ENCODE measurements around the gene EFNA2. TPM values are rescaled to one million over a fixed set of nuclear protein-coding genes. Genes with fewer than 3 reads are reported as not detected.

EFNA2 gene
- polyA plus RNA-seq, 2 of the 4 experiments (the other 2 are of a cell fraction): 0.16 to 1.3 TPM

DNA sequence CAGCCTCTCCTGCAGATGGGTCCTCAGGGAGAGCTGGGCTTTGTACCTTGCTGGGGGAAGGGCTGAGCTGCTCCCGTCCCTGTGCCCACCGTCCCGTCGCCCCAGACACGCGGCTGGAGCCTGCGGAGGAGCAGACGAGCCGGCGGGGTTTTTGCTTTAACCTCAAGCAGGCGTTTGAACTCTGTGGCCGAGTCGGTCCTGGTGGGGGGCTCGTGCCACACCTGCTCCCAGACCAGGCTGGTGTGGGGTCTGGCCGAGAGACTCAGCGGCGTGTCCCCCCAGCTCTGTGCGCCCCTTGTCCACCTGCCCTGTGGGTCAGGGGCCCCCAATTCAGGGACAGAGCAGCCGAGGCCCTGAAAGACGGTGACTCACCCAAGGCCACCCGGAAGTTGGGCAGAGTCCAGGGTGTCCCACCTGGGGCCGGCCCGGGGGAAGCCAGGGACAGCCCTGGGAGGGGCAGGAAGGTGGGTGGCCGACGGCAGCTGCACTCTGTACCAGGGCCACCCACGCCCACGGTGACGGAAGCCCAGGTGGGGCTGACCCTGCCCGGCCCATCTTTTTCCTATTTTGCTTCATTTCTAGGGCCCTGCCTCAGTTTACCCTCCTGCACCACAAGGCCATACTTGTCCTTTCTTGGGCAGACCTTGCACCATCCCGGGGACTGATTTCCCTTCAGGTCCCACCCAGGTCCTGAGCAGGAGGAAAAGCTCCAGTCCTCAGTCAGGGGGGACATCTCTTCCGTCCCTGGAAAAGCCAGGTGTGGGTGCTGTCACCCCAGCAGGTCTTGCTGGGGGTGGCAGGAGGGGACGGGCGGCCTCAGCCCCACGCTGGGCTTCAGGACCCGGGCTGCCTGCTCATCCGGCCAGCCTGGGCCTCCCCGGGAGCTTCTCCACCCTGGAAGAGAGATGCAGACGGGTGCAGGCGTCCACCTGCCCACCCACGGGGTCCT lies 5.3 kb downstream of the EFNA2 start:
- H3K4me1 ChIP-seq: peaks cover 23% of the 10 kb centered on the region
- H3K4me3 ChIP-seq: no peak overlapping the region
- ChIA-PET CTCF (interaction anchor here (0.6 to 2.1 kb wide), 3 partner anchors 11 to 155 kb away, joined by 3 to 12 read pairs (median 5); no protein-coding TSS in a partner anchor), POLR2A (interaction anchor here (1.2 kb wide), 1 partner anchor 16 kb away, joined by 4 read pairs; the partner anchor contains the start of gene FAM174C)
- FAIRE-seq: no peak
- peak overlapping the region; percentile 47; the same call in 2 of the 3 replicates for H3K4me2 ChIP-seq
- H3K9me3 ChIP-seq: no peaks in the 10 kb centered on the region
- ATAC-seq: no peak
- H3K27ac ChIP-seq: peak overlapping the region in 1 of 2 experiments; percentile 46; a peak in 3 of 6 replicates
- no peak for DNase-seq (ENCODE audit: low read depth in 1 of 2, low spot score in 1 of 2)
- TF ChIP-seq, protein P1, sequence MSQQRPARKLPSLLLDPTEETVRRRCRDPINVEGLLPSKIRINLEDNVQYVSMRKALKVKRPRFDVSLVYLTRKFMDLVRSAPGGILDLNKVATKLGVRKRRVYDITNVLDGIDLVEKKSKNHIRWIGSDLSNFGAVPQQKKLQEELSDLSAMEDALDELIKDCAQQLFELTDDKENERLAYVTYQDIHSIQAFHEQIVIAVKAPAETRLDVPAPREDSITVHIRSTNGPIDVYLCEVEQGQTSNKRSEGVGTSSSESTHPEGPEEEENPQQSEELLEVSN (IDR thresholded peaks at IDR 0.05; ENCODE audit: borderline replicate concordance, low read depth): no peak
- TF ChIP-seq RAD21 (conservative IDR thresholded peaks at IDR 0.05 in 1 of 2, IDR thresholded peaks at IDR 0.05 in 1 of 2): no peak
- TF ChIP-seq, protein P2, sequence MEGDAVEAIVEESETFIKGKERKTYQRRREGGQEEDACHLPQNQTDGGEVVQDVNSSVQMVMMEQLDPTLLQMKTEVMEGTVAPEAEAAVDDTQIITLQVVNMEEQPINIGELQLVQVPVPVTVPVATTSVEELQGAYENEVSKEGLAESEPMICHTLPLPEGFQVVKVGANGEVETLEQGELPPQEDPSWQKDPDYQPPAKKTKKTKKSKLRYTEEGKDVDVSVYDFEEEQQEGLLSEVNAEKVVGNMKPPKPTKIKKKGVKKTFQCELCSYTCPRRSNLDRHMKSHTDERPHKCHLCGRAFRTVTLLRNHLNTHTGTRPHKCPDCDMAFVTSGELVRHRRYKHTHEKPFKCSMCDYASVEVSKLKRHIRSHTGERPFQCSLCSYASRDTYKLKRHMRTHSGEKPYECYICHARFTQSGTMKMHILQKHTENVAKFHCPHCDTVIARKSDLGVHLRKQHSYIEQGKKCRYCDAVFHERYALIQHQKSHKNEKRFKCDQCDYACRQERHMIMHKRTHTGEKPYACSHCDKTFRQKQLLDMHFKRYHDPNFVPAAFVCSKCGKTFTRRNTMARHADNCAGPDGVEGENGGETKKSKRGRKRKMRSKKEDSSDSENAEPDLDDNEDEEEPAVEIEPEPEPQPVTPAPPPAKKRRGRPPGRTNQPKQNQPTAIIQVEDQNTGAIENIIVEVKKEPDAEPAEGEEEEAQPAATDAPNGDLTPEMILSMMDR (IDR thresholded peaks at IDR 0.05): no peak
- TF ChIP-seq JUNB (IDR thresholded peaks at IDR 0.05): no peak
- TF ChIP-seq FOSL2 (IDR thresholded peaks at IDR 0.05): no peak
- TF ChIP-seq FOSL2 (CRISPR knock-in tag; IDR thresholded peaks at IDR 0.05): no peak
- no peak for TF ChIP-seq EHF (CRISPR knock-in tag; IDR thresholded peaks at IDR 0.05)
- no peak for TF ChIP-seq TP53 (CRISPR knock-in tag; IDR thresholded peaks at IDR 0.05)
- no peak for TF ChIP-seq RCOR1 (IDR thresholded peaks at IDR 0.05; ENCODE audit: low read depth, low read length)
- TF ChIP-seq, protein P3, sequence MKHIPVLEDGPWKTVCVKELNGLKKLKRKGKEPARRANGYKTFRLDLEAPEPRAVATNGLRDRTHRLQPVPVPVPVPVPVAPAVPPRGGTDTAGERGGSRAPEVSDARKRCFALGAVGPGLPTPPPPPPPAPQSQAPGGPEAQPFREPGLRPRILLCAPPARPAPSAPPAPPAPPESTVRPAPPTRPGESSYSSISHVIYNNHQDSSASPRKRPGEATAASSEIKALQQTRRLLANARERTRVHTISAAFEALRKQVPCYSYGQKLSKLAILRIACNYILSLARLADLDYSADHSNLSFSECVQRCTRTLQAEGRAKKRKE (CRISPR knock-in tag; IDR thresholded peaks at IDR 0.05; ENCODE audit: low read depth): no peak
- no peak for TF ChIP-seq GATA3 (IDR thresholded peaks at IDR 0.05; ENCODE audit: borderline replicate concordance)
- no peak for TF ChIP-seq PHF8 (IDR thresholded peaks at IDR 0.05; ENCODE audit: borderline replicate concordance, low read depth)
- TF ChIP-seq CHD2 (IDR thresholded peaks at IDR 0.05; ENCODE audit: low read length, partially characterized antibody): no peak
- TF ChIP-seq CBX2 (IDR thresholded peaks at IDR 0.05; ENCODE audit: borderline replicate concordance, low read depth): no peak
- no peak for TF ChIP-seq MAZ (IDR thresholded peaks at IDR 0.05; ENCODE audit: borderline replicate concordance, low read depth, low read length)
- no peak for TF ChIP-seq FOSB (CRISPR knock-in tag; IDR thresholded peaks at IDR 0.05)
- TF ChIP-seq FOXS1 (CRISPR knock-in tag; IDR thresholded peaks at IDR 0.05): no peak
- 53% methylated on average over 19 of the region's 40 CpGs for WGBS (ENCODE audit: missing lambda C conversion rate)

DNA sequence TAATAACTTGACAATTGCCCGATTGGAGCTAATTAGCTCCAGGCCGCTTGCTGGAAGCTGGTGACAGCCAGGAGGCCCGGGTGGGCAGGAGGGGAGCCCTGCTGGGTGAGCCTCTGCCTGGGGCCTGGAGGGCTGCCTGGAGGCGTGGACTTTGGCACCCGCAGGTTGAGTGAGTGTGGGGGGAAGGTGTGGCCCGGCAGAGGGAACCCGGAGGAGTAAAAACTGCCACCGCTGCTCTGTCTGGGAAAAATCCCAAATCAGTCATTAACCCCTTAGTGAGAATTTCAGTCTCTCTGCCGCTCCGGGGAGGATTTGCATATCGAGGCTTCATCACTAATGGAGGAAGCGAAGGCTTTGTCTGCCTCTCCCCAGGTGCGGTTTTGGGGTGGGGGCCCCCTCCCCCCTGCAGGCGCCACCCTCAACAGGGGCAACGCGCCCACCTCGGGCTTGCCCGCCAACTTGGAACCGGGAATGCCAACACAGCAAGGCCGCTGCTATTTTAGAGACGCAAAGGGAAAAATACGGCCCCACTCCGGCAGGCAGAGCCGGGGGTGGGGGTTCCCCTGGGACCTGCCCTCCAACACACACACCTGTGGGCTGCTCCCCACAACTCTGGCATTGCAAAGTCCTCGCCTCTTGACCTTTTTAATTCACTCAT lies 6.2 kb downstream of the EFNA2 start:
- TF ChIP-seq EHF (CRISPR knock-in tag; IDR thresholded peaks at IDR 0.05) (no peak), CHD2 (IDR thresholded peaks at IDR 0.05; ENCODE audit: low read length, partially characterized antibody) (no peak), ESRRA (IDR thresholded peaks at IDR 0.05; ENCODE audit: borderline replicate concordance, low read length) (no peak), SMC3 (IDR thresholded peaks at IDR 0.05) (no peak), TFCP2L1 (CRISPR knock-in tag; IDR thresholded peaks at IDR 0.05) (no peak), HOXB13 (CRISPR knock-in tag; IDR thresholded peaks at IDR 0.05; ENCODE audit: low read depth) (no peak), POLR2AphosphoS2 (conservative IDR thresholded peaks at IDR 0.05; ENCODE audit: low read length) (no peak), PHF8 (IDR thresholded peaks at IDR 0.05; ENCODE audit: borderline replicate concordance, low read depth) (no peak), MAZ (IDR thresholded peaks at IDR 0.05; ENCODE audit: borderline replicate concordance, low read depth, low read length) (no peak), GATA3 (IDR thresholded peaks at IDR 0.05; ENCODE audit: borderline replicate concordance) (no peak), FOXS1 (CRISPR knock-in tag; IDR thresholded peaks at IDR 0.05) (no peak), CHD4 (IDR thresholded peaks at IDR 0.05; ENCODE audit: borderline replicate concordance) (no peak)
- TF ChIP-seq, protein P4, sequence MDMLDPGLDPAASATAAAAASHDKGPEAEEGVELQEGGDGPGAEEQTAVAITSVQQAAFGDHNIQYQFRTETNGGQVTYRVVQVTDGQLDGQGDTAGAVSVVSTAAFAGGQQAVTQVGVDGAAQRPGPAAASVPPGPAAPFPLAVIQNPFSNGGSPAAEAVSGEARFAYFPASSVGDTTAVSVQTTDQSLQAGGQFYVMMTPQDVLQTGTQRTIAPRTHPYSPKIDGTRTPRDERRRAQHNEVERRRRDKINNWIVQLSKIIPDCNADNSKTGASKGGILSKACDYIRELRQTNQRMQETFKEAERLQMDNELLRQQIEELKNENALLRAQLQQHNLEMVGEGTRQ (IDR thresholded peaks at IDR 0.05): no peak
- TF ChIP-seq, protein P5, sequence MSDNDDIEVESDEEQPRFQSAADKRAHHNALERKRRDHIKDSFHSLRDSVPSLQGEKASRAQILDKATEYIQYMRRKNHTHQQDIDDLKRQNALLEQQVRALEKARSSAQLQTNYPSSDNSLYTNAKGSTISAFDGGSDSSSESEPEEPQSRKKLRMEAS (IDR thresholded peaks at IDR 0.05): no peak
- TF ChIP-seq, protein P1 (IDR thresholded peaks at IDR 0.05; ENCODE audit: borderline replicate concordance, low read depth): no peak
- Histone ChIP-seq H3K27ac (peak overlapping the region in 1 of 2 experiments; percentile 46; a peak in 3 of 6 replicates), H3K4me3 (no peak overlapping the region), H3K4me2 (peak overlapping the region; percentile 47; the same call in 2 of the 3 replicates), H3K4me1 (peaks cover 23% of the 10 kb centered on the region), H3K9me3 (no peaks in the 10 kb centered on the region)
- FAIRE-seq (no peak), DNase-seq (ENCODE audit: low read depth in 1 of 2, low spot score in 1 of 2) (no peak), ATAC-seq (no peak)
- ChIA-PET POLR2A (interaction anchor here (1.2 kb wide), 1 partner anchor 17 kb away, joined by 4 read pairs; the partner anchor contains the start of gene FAM174C), CTCF (interaction anchor here (2.1 kb wide), 1 partner anchor 12 kb away, joined by 12 read pairs; no protein-coding TSS in a partner anchor)
- 45% methylated on average over 24 of the region's 25 CpGs for WGBS (ENCODE audit: missing lambda C conversion rate)

Measured in A549 (cell line).